Fibroblast of peridontal ligament (primary cell): ENCODE measurements around the gene FAM163B.

ENCODE experiments used
- DNase-seq: peaks from one replicate; pipeline ENCODE4 v3.0.0-alpha.2; 2010; ENCODE audit errors: extremely low read depth

FAM163B gene

GRCh38 chr9:133528876-133529241 lies 80.3 kb downstream of the FAM163B start:
- DNase-seq: no peak

DNA sequence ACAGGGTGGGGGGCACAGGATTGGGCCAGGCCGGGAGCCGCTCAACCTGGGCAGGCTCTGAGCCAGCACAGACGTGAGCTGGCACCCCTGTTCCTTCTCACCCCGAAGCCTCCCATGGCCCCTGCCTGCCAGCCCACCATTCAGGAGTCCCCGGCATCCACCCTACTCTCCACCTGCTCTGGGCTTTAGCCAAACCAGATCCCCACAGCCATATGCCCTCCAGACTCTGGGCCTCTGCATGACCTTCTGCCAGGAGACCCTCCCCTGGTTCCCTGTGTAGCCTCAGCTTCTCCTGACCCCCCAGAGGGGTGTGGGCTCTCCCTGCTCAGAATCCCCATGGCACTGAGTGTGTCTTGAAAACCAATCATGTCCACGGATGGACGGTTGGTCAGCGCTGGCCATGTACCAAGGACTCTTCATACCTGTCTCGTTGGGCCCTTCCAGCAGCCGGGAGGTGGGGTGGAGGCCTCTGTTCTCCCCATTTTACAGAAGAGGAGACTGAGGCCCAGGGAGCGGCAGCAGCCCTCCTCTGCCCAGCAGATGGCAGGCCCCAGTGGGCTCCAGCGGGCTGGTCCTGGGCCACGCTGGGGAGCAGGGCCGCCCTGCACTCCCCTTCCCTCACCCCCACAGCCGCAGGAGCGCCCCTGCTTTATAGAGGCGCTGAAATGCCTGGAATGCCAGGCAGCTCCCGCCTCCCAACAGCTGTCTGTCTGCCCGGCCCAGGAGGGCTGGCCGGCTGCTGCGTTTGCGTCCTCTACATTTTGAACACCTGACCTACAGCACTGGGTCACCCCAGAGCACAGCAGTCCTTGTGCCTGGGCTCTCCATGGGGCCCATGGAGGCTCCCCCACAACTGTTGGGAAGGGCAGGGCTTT lies 81.0 kb downstream of the FAM163B start:
- no peak for DNase-seq

GRCh38 chr9:133527444-133527920 lies 81.7 kb downstream of the FAM163B start:
- DNase-seq: no peak
